Gastrocnemius medialis (tissue), 4 donors: ENCODE measurements around the gene OPN1SW. TPM values are rescaled to one million over a fixed set of nuclear protein-coding genes. Genes with fewer than 3 reads are reported as not detected.

Experiments
- ATAC-seq, 2 donors: fragments of 150-250 bp; one replicate each; pipeline ENCODE4 v1.9.1; 2016
- DNase-seq, 2 donors: peaks; one replicate each; pipeline ENCODE4 v3.0.0-alpha.2; 2019
- H3K27ac ChIP-seq, 4 donors: fragments of 200-600 bp; sonication (generic); 1 replicate in 1 of 4; 2 replicates in 3 of 4; pipeline ENCODE4 v1.5.1; 2016 to 2018; ENCODE audit warnings: mild to moderate bottlenecking in 2 of 4, moderate library complexity in 1 of 4
- H3K27me3 ChIP-seq, 3 donors: fragments of 200-600 bp; sonication (generic) in 2 of 3; 1 replicate in 1 of 3; 2 replicates in 2 of 3; pipeline versions ENCODE4 v1.5.1 to v1.6.0; 2016 to 2019; ENCODE audit warnings: mild to moderate bottlenecking in 1 of 3, moderate library complexity in 1 of 3
- H3K36me3 ChIP-seq, 2 donors: fragments of 200-600 bp; sonication (generic) in 1 of 2; one replicate each; pipeline ENCODE4 v1.5.1; 2017 to 2018
- H3K4me1 ChIP-seq, 2 donors: fragments of 200-600 bp; sonication (generic) in 1 of 2; one replicate each; pipeline ENCODE4 v1.5.1; 2016 to 2017; ENCODE audit warnings: mild to moderate bottlenecking in 2 of 2
- H3K4me3 ChIP-seq, 4 donors: fragments of 200-600 bp; sonication (generic) in 3 of 4; 1 replicate in 1 of 4; 2 replicates in 3 of 4; pipeline ENCODE4 v1.5.1; 2016 to 2019; ENCODE audit warnings: mild to moderate bottlenecking in 2 of 4
- H3K9me3 ChIP-seq, 3 donors: fragments of 200-600 bp; sonication (generic) in 2 of 3; 1 replicate in 1 of 3; 2 replicates in 2 of 3; pipeline ENCODE4 v1.5.1; 2016 to 2019
- CTCF ChIP-seq, 5 experiments: fragments of 450-650 bp in 3 of 5; fragments of 200-600 bp in 2 of 5; sonication (generic) in 2 of 5; IDR thresholded peaks in 4 of 5; conservative IDR thresholded peaks in 1 of 5; 1 replicate in 4 of 5; 2 replicates in 1 of 5; pipeline ENCODE4 v1.5.1; 2016 to 2019; ENCODE audit warnings: antibody characterized with exemption in 5 of 5, mild to moderate bottlenecking in 3 of 5, moderate library complexity in 3 of 5
- POLR2A ChIP-seq, 2 donors: fragments of 450-650 bp; IDR thresholded peaks; one replicate each; pipeline ENCODE4 v1.6.1; 2017; ENCODE audit warnings: antibody characterized with exemption in 2 of 2, mild to moderate bottlenecking in 2 of 2, moderate library complexity in 2 of 2
- in situ Hi-C, 4 donors: fragments of 200-750 bp; cut with MboI; loops; one replicate each; pipeline versions ENCODE4 v1.15.0 to v1.8.0; 2017; ENCODE audit warnings: low sequenced_read_pairs in 4 of 4
- intact Hi-C: fragments of 100-400 bp; cut with DNase I; formaldehyde crosslinking; loops from one replicate; pipeline ENCODE4 v1.15.1; 2023; ENCODE audit warnings: low total_unique reads
- total RNA-seq, 4 donors: library from RNA; depleted of rRNA; stranded (reverse); fragments of >200 nt; gene quantifications; one replicate each; pipeline versions ENCODE4 v1.1.0 to v1.2.3, GENCODE V29; 2016

OPN1SW gene
- total RNA-seq = not detected

GRCh38 chr7:128775744-128776474 is at the start of gene OPN1SW:
OPN1SW (minus strand) TSS chr7:128775794; CDS start chr7:128775781, 13 bp downstream.
- Histone ChIP-seq H3K4me1 (peaks cover 0 to 3% of the 10 kb centered on the region in 2 donors), H3K36me3 (peaks cover 0 to 20% of the 10 kb centered on the region in 2 donors), H3K27me3 (no peaks in the 10 kb centered on the region), H3K9me3 (no peaks in the 10 kb centered on the region), H3K27ac (no peak within 1 kb of the TSS), H3K4me3 (no peak within 1 kb of the TSS)
- TF ChIP-seq POLR2A (IDR thresholded peaks at IDR 0.05) (no peak), CTCF (IDR thresholded peaks at IDR 0.05 in 4 of 5, conservative IDR thresholded peaks at IDR 0.05 in 1 of 5) (no peak)
- in situ Hi-C loops = loop anchor here in 1 of 4 donors (25.0 kb wide), 1 partner anchor 111 kb away; no protein-coding TSS in a partner anchor
- no peak for ATAC-seq
- intact Hi-C loops = no loop called here
- DNase-seq = no peak

GRCh38 chr7:128821724-128822123 is 46.1 kb upstream of the OPN1SW start:
- intact Hi-C loops = no loop called here
- H3K27ac ChIP-seq = peak overlapping the region in 2 of 4 donors; percentile 40 to 53
- peaks cover 22% of the 10 kb centered on the region in 2 donors for H3K4me1 ChIP-seq
- DNase-seq (peak in 1 of 2 donors; percentile 59), ATAC-seq (peak; percentile 33 to 46)
- no peak overlapping the region for H3K4me3 ChIP-seq
- H3K9me3 ChIP-seq = no peaks in the 10 kb centered on the region
- H3K27me3 ChIP-seq = no peaks in the 10 kb centered on the region
- in situ Hi-C loops = no loop called here
- H3K36me3 ChIP-seq = no peaks in the 10 kb centered on the region
- no peak for TF ChIP-seq CTCF (IDR thresholded peaks at IDR 0.05 in 4 of 5, conservative IDR thresholded peaks at IDR 0.05 in 1 of 5)
- TF ChIP-seq POLR2A (IDR thresholded peaks at IDR 0.05) = no peak

- H3K36me3 ChIP-seq = no peaks in the 10 kb centered on the region
- ATAC-seq = no peak
- in situ Hi-C loops (no loop called here), intact Hi-C loops (no loop called here)
- no peak overlapping the region for H3K4me3 ChIP-seq
- no peaks in the 10 kb centered on the region for H3K9me3 ChIP-seq
- no peak overlapping the region for H3K27ac ChIP-seq
- no peaks in the 10 kb centered on the region for H3K27me3 ChIP-seq
- no peak for TF ChIP-seq CTCF (IDR thresholded peaks at IDR 0.05 in 4 of 5, conservative IDR thresholded peaks at IDR 0.05 in 1 of 5)
- no peak for TF ChIP-seq POLR2A (IDR thresholded peaks at IDR 0.05)
- no peak for DNase-seq
- H3K4me1 ChIP-seq = peaks cover 12 to 15% of the 10 kb centered on the region in 2 donors
Observed at GRCh38 chr7:128818694-128819093, 43.1 kb upstream of the OPN1SW start.

- Histone ChIP-seq H3K4me1 (peaks cover 36% of the 10 kb centered on the region in 2 donors), H3K9me3 (no peaks in the 10 kb centered on the region), H3K27me3 (no peaks in the 10 kb centered on the region), H3K27ac (no peak overlapping the region), H3K36me3 (no peaks in the 10 kb centered on the region), H3K4me3 (no peak overlapping the region)
- DNase-seq (no peak), ATAC-seq (no peak)
- TF ChIP-seq CTCF (IDR thresholded peaks at IDR 0.05 in 4 of 5, conservative IDR thresholded peaks at IDR 0.05 in 1 of 5) (no peak), POLR2A (IDR thresholded peaks at IDR 0.05) (no peak)
- in situ Hi-C loops = no loop called here
- intact Hi-C loops = no loop called here
Observed at GRCh38 chr7:128815289-128815942, 39.8 kb upstream of the OPN1SW start.
